ENCODE measurements around the gene NGB. TPM values are rescaled to one million over a fixed set of nuclear protein-coding genes. Genes with fewer than 3 reads are reported as not detected.

Gene NGB
- total and polyA plus RNA-seq, 2 donors (not counting 3 experiments of a cell fraction or from before 2014, with no cell fraction given): not detected

- dilution Hi-C loops (cut with MboI; ENCODE audit: extremely low pct_ligation_motif_present, low sequenced_read_pairs) (no loop called here), intact Hi-C loops (cut with micrococcal nuclease) (no loop called here)
- H4K20me1 ChIP-seq (replicated peaks; ENCODE audit: control insufficient read depth, extremely low read depth, insufficient read depth, low read length): no peaks in the 10 kb centered on the region
- TF ChIP-seq FOS (IDR thresholded peaks at IDR 0.05; ENCODE audit: borderline replicate concordance, insufficient read depth, low read length) (no peak), POLR2AphosphoS5 (IDR thresholded peaks at IDR 0.05; ENCODE audit: insufficient read depth, low read depth, low read length) (no peak), MYC (IDR thresholded peaks at IDR 0.05; ENCODE audit: low read depth, low read length) (no peak), EZH2 (IDR thresholded peaks at IDR 0.05; ENCODE audit: borderline replicate concordance, low read depth, low read length, severe bottlenecking) (no peak), GATA2 (IDR thresholded peaks at IDR 0.05; ENCODE audit: insufficient read depth, insufficient read length, low read depth, low read length) (no peak), CTCF (IDR thresholded peaks at IDR 0.05; ENCODE audit: extremely low read depth in 1 of 2, insufficient read depth in 1 of 2, low read depth in 1 of 2, low read length in 2 of 2) (no peak), POLR2A (IDR thresholded peaks at IDR 0.05; ENCODE audit: low read depth, low read length) (no peak), MAX (IDR thresholded peaks at IDR 0.05; ENCODE audit: insufficient read depth, insufficient read length) (no peak), JUN (IDR thresholded peaks at IDR 0.05; ENCODE audit: borderline replicate concordance, insufficient read depth, insufficient read length, low read depth) (no peak)
- H3K79me2 ChIP-seq (ENCODE audit: control insufficient read depth, insufficient read depth, low read length): no peaks in the 10 kb centered on the region
- no peaks in the 10 kb centered on the region for H3K36me3 ChIP-seq (ENCODE audit: control insufficient read depth in 2 of 2, extremely low read depth in 1 of 2, insufficient read depth in 2 of 2, low read length in 2 of 2)
- no peaks in the 10 kb centered on the region for H3K9me3 ChIP-seq (replicated peaks; ENCODE audit: control insufficient read depth, insufficient read depth, low read length)
- POLR2A ChIA-PET: no interaction called here
- H3K27ac ChIP-seq (ENCODE audit: insufficient read depth, low read depth, low read length): no peak overlapping the region
- H3K9me1 ChIP-seq (replicated peaks; ENCODE audit: control insufficient read depth, extremely low read depth, insufficient read depth, low read length): no peaks in the 10 kb centered on the region
- H3K4me2 ChIP-seq (ENCODE audit: insufficient read depth, low read length): no peak overlapping the region
- no peak for FAIRE-seq
- H3K9ac ChIP-seq (replicated peaks; ENCODE audit: extremely low read depth, insufficient read depth, low read length): no peak overlapping the region
- H3K4me3 ChIP-seq (replicated peaks in 1 of 3; ENCODE audit: insufficient read depth in 1 of 3, low read depth in 1 of 3, low read length in 3 of 3): no peak overlapping the region
- CTCF ChIA-PET: interaction anchor here (1.2 kb wide), 1 partner anchor 88 kb away, joined by 4 read pairs; no protein-coding TSS in a partner anchor
- no peaks in the 10 kb centered on the region for H3K27me3 ChIP-seq (ENCODE audit: control insufficient read depth in 2 of 2, insufficient read depth in 2 of 2, low read length in 2 of 2)
- H3K4me1 ChIP-seq (ENCODE audit: control insufficient read depth, extremely low read depth, insufficient read depth, low read length): no peaks in the 10 kb centered on the region
- BruUV-seq (replicated peaks): no TSS peak
- H2AFZ ChIP-seq (ENCODE audit: low read depth, low read length): no peak overlapping the region
- no peak for DNase-seq (ENCODE audit: low read depth, low spot score)
Measured at GRCh38 chr14:77238996-77239395, 32.0 kb downstream of the NGB start.
